NCI-H2029 (cell line): ENCODE results near the gene M1AP.

ENCODE experiments used
- DNase-seq: peaks from one replicate; lab custom pipeline; 2025; lab: John Stamatoyannopoulos, UW

M1AP gene

GRCh38 chr2:74548285-74548899, 99.7 kb downstream of the M1AP start:
- DNase-seq, result no peak

GRCh38 chr2:74546004-74546403, 102.1 kb downstream of the M1AP start:
- no peak for DNase-seq

GRCh38 chr2:74544634-74545033, 103.5 kb downstream of the M1AP start:
- DNase-seq, result no peak

GRCh38 chr2:74542978-74543377, 105.2 kb downstream of the M1AP start:
- DNase-seq, result no peak

- DNase-seq, result no peak
Observed at GRCh38 chr2:74540291-74540690, 107.8 kb downstream of the M1AP start.

- no peak for DNase-seq
Observed at GRCh38 chr2:74538881-74539339, 109.2 kb downstream of the M1AP start.

- no peak for DNase-seq
Observed at GRCh38 chr2:74537140-74537539, 111.0 kb downstream of the M1AP start.

GRCh38 chr2:74536166-74536950, 111.8 kb downstream of the M1AP start:
- no peak for DNase-seq

GRCh38 chr2:74535440-74535965, 112.6 kb downstream of the M1AP start:
- DNase-seq, result no peak

- no peak for DNase-seq
Observed at GRCh38 chr2:74534411-74534810, 113.7 kb downstream of the M1AP start.

GRCh38 chr2:74533464-74533863, 114.7 kb downstream of the M1AP start:
- DNase-seq, result no peak

- no peak for DNase-seq
Observed at GRCh38 chr2:74532222-74532621, 115.9 kb downstream of the M1AP start.

GRCh38 chr2:74531666-74532065, 116.5 kb downstream of the M1AP start:
- no peak for DNase-seq

GRCh38 chr2:74530239-74531187, 117.6 kb downstream of the M1AP start:
- no peak for DNase-seq

- peak; percentile 96 for DNase-seq
Observed at GRCh38 chr2:74529357-74530238, 118.5 kb downstream of the M1AP start, which contains the start of the genes AUP1 and HTRA2. Gene AUP1, minus strand, starts transcription at chr2:74529706. Its CDS starts 77 bp downstream, at chr2:74529629. Gene HTRA2, plus strand, starts transcription at chr2:74529933. Its CDS starts 74 bp downstream, at chr2:74530007.

GRCh38 chr2:74528600-74529356, 119.4 kb downstream of the M1AP start:
- no peak for DNase-seq

GRCh38 chr2:74527741-74528140, 120.4 kb downstream of the M1AP start:
- no peak for DNase-seq

- DNase-seq, result no peak
Observed at GRCh38 chr2:74526649-74527230, 121.4 kb downstream of the M1AP start.

GRCh38 chr2:74525717-74526648, 122.1 kb downstream of the M1AP start, which contains the start of gene DQX1:
Gene DQX1, minus strand, starts transcription at chr2:74526231. Its CDS starts 502 bp downstream, at chr2:74525729.
- no peak for DNase-seq
